HCT116 (cell line): ENCODE data around the gene VSIG10.

ENCODE experiments used
- CEBPB ChIP-seq: IDR thresholded peaks from 2 replicates; pipeline ENCODE4 v1.6.1; 2012; ENCODE audit warnings: low read depth
- EZH2 ChIP-seq: fragments of 200-600 bp; sonication (generic); IDR thresholded peaks from 2 replicates; pipeline ENCODE4 v1.6.1; 2017; ENCODE audit warnings: antibody characterized with exemption, mixed run types
- EZH2phosphoT487 ChIP-seq: fragments of 200-600 bp; IDR thresholded peaks from 2 replicates; pipeline ENCODE4 v1.6.1; 2018; ENCODE audit warnings: antibody characterized with exemption, borderline replicate concordance
- POLR2A ChIP-seq: IDR thresholded peaks from 2 replicates; pipeline ENCODE4 v1.7.0; 2011; ENCODE audit warnings: borderline replicate concordance; ENCODE audit not compliant: insufficient read depth, insufficient read length; ENCODE audit errors: extremely low read depth
- POLR2AphosphoS5 ChIP-seq: IDR thresholded peaks from 2 replicates; pipeline ENCODE4 v1.6.1; 2011; ENCODE audit warnings: mild to moderate bottlenecking, low read depth, low read length, moderate library complexity
- SRF ChIP-seq: IDR thresholded peaks from 2 replicates; pipeline ENCODE4 v1.6.1; 2012; ENCODE audit warnings: low read depth
- ZNF274 ChIP-seq: fragments of 200-500 bp; sonication (Bioruptor generic); IDR thresholded peaks from 2 replicates; pipeline ENCODE4 v1.6.1; 2014; ENCODE audit warnings: mild to moderate bottlenecking, low read depth, low read length, inconsistent platforms
- TF ChIP-seq, protein P1 (sequence below): IDR thresholded peaks from 2 replicates; pipeline ENCODE4 v1.6.1; 2012
- TF ChIP-seq, protein P2 (sequence below), 3 experiments: fragments of 200-600 bp in 1 of 3; sonication (generic) in 1 of 3; IDR thresholded peaks in 2 of 3; conservative IDR thresholded peaks in 1 of 3; 2 replicates each; pipeline ENCODE4 v1.5.1; 2012 to 2017; ENCODE audit warnings: low read depth in 2 of 3, low read length in 2 of 3, antibody characterized with exemption in 1 of 3, borderline replicate concordance in 1 of 3, control low read depth in 1 of 3, mild to moderate bottlenecking in 1 of 3, mixed read lengths in 1 of 3, mixed run types in 1 of 3, moderate library complexity in 1 of 3; ENCODE audit not compliant: insufficient read depth in 1 of 3
- TF ChIP-seq, protein P3 (sequence below): IDR thresholded peaks from 2 replicates; pipeline ENCODE4 v1.6.1; 2012; ENCODE audit warnings: low read depth

DNA sequence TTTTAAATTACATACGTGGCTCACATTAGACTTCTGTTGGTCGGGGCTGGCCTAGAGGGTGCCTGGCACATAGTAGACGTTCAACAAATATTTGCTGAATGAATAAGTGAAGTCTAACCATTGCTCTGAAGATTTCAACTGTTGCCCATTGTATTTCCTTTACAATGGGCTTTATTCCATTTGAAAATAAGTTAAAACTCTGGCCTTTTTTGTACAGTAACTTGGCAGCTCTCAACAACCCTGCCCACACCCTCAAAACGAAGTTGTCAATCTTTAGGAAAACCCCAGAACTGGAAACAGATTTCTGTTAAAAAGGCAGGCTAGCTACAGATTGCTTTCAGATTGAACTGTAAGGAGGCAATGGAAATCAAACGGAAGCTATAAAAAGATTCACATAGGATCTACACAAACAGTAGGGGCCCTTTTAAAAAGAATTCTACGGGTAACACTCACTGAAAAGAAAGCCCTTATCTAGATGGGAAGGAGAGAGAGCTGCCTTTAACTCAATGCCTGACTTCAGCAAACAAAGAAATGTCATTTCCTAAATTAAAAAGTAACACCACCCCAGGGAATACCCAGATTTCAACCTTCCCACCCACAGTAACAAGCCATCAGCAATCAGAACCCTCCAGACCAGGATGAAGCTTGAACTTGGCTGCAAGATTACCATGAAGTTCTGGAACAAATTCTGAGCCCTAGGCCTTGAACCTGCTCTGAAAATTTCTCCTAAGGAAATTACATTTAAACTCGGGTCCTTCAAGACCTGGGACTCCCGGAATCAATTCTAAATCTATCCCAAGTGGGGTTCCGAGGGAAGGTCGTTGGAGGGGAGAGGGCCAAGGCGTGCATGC is 44.2 kb downstream of the VSIG10 start:
- TF ChIP-seq EZH2 = no peak
- TF ChIP-seq, protein P1, sequence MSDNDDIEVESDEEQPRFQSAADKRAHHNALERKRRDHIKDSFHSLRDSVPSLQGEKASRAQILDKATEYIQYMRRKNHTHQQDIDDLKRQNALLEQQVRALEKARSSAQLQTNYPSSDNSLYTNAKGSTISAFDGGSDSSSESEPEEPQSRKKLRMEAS = no peak
- no peak for TF ChIP-seq ZNF274
- no peak for TF ChIP-seq POLR2AphosphoS5
- TF ChIP-seq POLR2A = no peak
- TF ChIP-seq, protein P2, sequence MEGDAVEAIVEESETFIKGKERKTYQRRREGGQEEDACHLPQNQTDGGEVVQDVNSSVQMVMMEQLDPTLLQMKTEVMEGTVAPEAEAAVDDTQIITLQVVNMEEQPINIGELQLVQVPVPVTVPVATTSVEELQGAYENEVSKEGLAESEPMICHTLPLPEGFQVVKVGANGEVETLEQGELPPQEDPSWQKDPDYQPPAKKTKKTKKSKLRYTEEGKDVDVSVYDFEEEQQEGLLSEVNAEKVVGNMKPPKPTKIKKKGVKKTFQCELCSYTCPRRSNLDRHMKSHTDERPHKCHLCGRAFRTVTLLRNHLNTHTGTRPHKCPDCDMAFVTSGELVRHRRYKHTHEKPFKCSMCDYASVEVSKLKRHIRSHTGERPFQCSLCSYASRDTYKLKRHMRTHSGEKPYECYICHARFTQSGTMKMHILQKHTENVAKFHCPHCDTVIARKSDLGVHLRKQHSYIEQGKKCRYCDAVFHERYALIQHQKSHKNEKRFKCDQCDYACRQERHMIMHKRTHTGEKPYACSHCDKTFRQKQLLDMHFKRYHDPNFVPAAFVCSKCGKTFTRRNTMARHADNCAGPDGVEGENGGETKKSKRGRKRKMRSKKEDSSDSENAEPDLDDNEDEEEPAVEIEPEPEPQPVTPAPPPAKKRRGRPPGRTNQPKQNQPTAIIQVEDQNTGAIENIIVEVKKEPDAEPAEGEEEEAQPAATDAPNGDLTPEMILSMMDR (IDR thresholded peaks at IDR 0.05 in 2 of 3, conservative IDR thresholded peaks at IDR 0.05 in 1 of 3; ENCODE audit: borderline replicate concordance in 1 of 3, insufficient read depth in 1 of 3, low read depth in 2 of 3, low read length in 2 of 3) = no peak
- no peak for TF ChIP-seq SRF
- TF ChIP-seq, protein P3, sequence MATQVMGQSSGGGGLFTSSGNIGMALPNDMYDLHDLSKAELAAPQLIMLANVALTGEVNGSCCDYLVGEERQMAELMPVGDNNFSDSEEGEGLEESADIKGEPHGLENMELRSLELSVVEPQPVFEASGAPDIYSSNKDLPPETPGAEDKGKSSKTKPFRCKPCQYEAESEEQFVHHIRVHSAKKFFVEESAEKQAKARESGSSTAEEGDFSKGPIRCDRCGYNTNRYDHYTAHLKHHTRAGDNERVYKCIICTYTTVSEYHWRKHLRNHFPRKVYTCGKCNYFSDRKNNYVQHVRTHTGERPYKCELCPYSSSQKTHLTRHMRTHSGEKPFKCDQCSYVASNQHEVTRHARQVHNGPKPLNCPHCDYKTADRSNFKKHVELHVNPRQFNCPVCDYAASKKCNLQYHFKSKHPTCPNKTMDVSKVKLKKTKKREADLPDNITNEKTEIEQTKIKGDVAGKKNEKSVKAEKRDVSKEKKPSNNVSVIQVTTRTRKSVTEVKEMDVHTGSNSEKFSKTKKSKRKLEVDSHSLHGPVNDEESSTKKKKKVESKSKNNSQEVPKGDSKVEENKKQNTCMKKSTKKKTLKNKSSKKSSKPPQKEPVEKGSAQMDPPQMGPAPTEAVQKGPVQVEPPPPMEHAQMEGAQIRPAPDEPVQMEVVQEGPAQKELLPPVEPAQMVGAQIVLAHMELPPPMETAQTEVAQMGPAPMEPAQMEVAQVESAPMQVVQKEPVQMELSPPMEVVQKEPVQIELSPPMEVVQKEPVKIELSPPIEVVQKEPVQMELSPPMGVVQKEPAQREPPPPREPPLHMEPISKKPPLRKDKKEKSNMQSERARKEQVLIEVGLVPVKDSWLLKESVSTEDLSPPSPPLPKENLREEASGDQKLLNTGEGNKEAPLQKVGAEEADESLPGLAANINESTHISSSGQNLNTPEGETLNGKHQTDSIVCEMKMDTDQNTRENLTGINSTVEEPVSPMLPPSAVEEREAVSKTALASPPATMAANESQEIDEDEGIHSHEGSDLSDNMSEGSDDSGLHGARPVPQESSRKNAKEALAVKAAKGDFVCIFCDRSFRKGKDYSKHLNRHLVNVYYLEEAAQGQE = no peak
- no peak for TF ChIP-seq CEBPB
- no peak for TF ChIP-seq EZH2phosphoT487
